Pancreas (tissue), 10 donors: ENCODE data around the gene TEX52. TPM values are rescaled to one million over a fixed set of nuclear protein-coding genes. Genes with fewer than 3 reads are reported as not detected.

Experiments
- ATAC-seq, 4 donors: fragments of 200-7000 bp; cut with Tn5 transposase; one replicate each; pipeline versions ENCODE4 v1.8.0 to v1.9.1; 2020; ENCODE audit warnings: mild to moderate bottlenecking in 4 of 4, moderate library complexity in 4 of 4
- DNase-seq, 6 donors: peaks; one replicate each; pipeline ENCODE4 v3.0.0-alpha.2; 2020
- FAIRE-seq: peaks from 2 replicates; lab custom pipeline; 2012; peaks lifted over from hg19 to GRCh38; lab: Jason Lieb, UNC
- H3K27ac ChIP-seq, 4 donors: fragments of 200-600 bp; sonication (generic); 1 replicate in 3 of 4; 2 replicates in 1 of 4; pipeline versions ENCODE4 v1.5.0 to v1.8.0; 2020
- H3K27me3 ChIP-seq, 4 donors: fragments of 200-600 bp; one replicate each; pipeline ENCODE4 v1.8.0; 2021
- H3K36me3 ChIP-seq, 3 donors: fragments of 200-600 bp; sonication (generic) in 1 of 3; one replicate each; pipeline versions ENCODE4 v1.5.0 to v1.8.0; 2020 to 2021
- H3K4me1 ChIP-seq, 3 donors: fragments of 200-600 bp; one replicate each; pipeline ENCODE4 v1.8.0; 2021
- H3K4me3 ChIP-seq, 4 donors: fragments of 200-600 bp; sonication (generic) in 2 of 4; one replicate each; pipeline versions ENCODE4 v1.5.0 to v1.8.0; 2020 to 2021
- H3K9me3 ChIP-seq, 4 donors: fragments of 200-600 bp; one replicate each; pipeline ENCODE4 v1.8.0; 2021
- CTCF ChIP-seq, 4 donors: fragments of 200-600 bp; sonication (generic) in 3 of 4; IDR thresholded peaks; one replicate each; pipeline versions ENCODE4 v1.5.0 to v1.8.0; 2021; ENCODE audit warnings: antibody characterized with exemption in 4 of 4
- WGBS, 2 donors: extraction: QIAGEN DNeasy Blood & Tissue Kit; methylation state at CpG; one replicate each; pipeline ENCODE4 v1.1.7; 2013; 5-methylcytosine and 5-hydroxymethylcytosine counted together
- intact Hi-C, 3 donors: fragments of 100-400 bp; cut with DNase I; formaldehyde crosslinking; loops; one replicate each; pipeline versions ENCODE4 v1.11.1 to v1.14.2; 2022
- polyA plus RNA-seq, 2 donors: library from polyadenylated mRNA; stranded (reverse); fragments of 200-250 nt; gene quantifications; one replicate each; pipeline ENCODE4 v1.2.3, GENCODE V29; 2013
- total RNA-seq, 6 donors: library from RNA; stranded (reverse); fragmentation: NEBNext Ultra II Directional in 4 of 6; extraction: Animal tissue kit (Norgen Biotek cat#: 25700) in 4 of 6; gene quantifications; one replicate each; pipeline versions ENCODE4 v1.2.1 to v1.2.4, GENCODE V29; 2021 to 2023
- donor health status: healthy with polysubstance abuse.
- donor health status: DM: no; HTN: no; CAD: no; lungs with moderate emphysema.
- donor health status: DM: no; HTN: no; CAD: no.
- donor health status: control.
- donor health status: control.
- donor health status: Bipolar disorder and iron deficiency.
- donor health status: DM: yes; HTN: yes; CAD: no.
- donor health status: DM: no; HTN: no; CAD: no.
- donor health status: DM: no; HTN: no; CAD: no.
- donor health status: DM: yes; HTN: yes; CAD: no.

Gene TEX52
- total and polyA plus RNA-seq, 8 donors, result 0.19 TPM; not detected in 7

- Histone ChIP-seq H3K4me3 (no peak overlapping the region), H3K9me3 (no peaks in the 10 kb centered on the region), H3K27me3 (no peaks in the 10 kb centered on the region), H3K27ac (no peak overlapping the region), H3K4me1 (no peaks in the 10 kb centered on the region), H3K36me3 (no peaks in the 10 kb centered on the region)
- no peak for FAIRE-seq
- TF ChIP-seq CTCF (IDR thresholded peaks at IDR 0.05), result no peak
- no peak for DNase-seq
- intact Hi-C loops, result no loop called here
- 54 to 65% methylated on average over 2 of the region's 2 CpGs for WGBS, 2 donors
- ATAC-seq, result no peak
Observed at GRCh38 chr12:2895511-2895910, 38.7 kb upstream of the TEX52 start.

GRCh38 chr12:2895051-2895451 is 38.2 kb upstream of the TEX52 start:
- Histone ChIP-seq H3K27ac (no peak overlapping the region), H3K36me3 (no peaks in the 10 kb centered on the region), H3K9me3 (no peaks in the 10 kb centered on the region), H3K4me1 (no peaks in the 10 kb centered on the region), H3K4me3 (no peak overlapping the region), H3K27me3 (no peaks in the 10 kb centered on the region)
- no peak for TF ChIP-seq CTCF (IDR thresholded peaks at IDR 0.05)
- FAIRE-seq, result no peak
- no peak for DNase-seq
- no peak for ATAC-seq
- intact Hi-C loops, result no loop called here
- 42 to 89% methylated on average over 2 of the region's 2 CpGs for WGBS, 2 donors

GRCh38 chr12:2893007-2893406 is 36.2 kb upstream of the TEX52 start:
- 92 to 93% methylated on average over 8 of the region's 8 CpGs for WGBS, 2 donors
- Histone ChIP-seq H3K27ac (no peak overlapping the region), H3K9me3 (no peaks in the 10 kb centered on the region), H3K36me3 (no peaks in the 10 kb centered on the region), H3K4me1 (no peaks in the 10 kb centered on the region), H3K4me3 (no peak overlapping the region), H3K27me3 (no peaks in the 10 kb centered on the region)
- DNase-seq (no peak), ATAC-seq (no peak), FAIRE-seq (no peak)
- intact Hi-C loops, result no loop called here
- no peak for TF ChIP-seq CTCF (IDR thresholded peaks at IDR 0.05)

- H3K4me1 ChIP-seq, result no peaks in the 10 kb centered on the region
- no peak for ATAC-seq
- H3K36me3 ChIP-seq, result no peaks in the 10 kb centered on the region
- H3K9me3 ChIP-seq, result no peaks in the 10 kb centered on the region
- intact Hi-C loops, result no loop called here
- H3K27me3 ChIP-seq, result no peaks in the 10 kb centered on the region
- DNase-seq, result no peak
- H3K27ac ChIP-seq, result no peak overlapping the region
- H3K4me3 ChIP-seq, result no peak overlapping the region
- no peak for TF ChIP-seq CTCF (IDR thresholded peaks at IDR 0.05)
- FAIRE-seq, result no peak
- WGBS, 2 donors, result 79 to 81% methylated on average over 12 of the region's 12 CpGs
Observed at GRCh38 chr12:2892246-2892645, 35.4 kb upstream of the TEX52 start.

GRCh38 chr12:2891240-2892053 is 34.6 kb upstream of the TEX52 start:
- FAIRE-seq (no peak), ATAC-seq (peak; percentile 47 to 61 (median 54)), DNase-seq (peak in 4 of 6 donors; percentile 36 to 63 (median 42))
- Histone ChIP-seq H3K27me3 (no peaks in the 10 kb centered on the region), H3K4me3 (peak overlapping the region; percentile 62 to 91 (median 65)), H3K36me3 (no peaks in the 10 kb centered on the region), H3K9me3 (no peaks in the 10 kb centered on the region), H3K4me1 (no peaks in the 10 kb centered on the region), H3K27ac (peak overlapping the region; percentile 72 to 96 (median 86))
- WGBS, 2 donors, result 20% methylated on average over 42 of the region's 42 CpGs
- intact Hi-C loops, result no loop called here
- no peak for TF ChIP-seq CTCF (IDR thresholded peaks at IDR 0.05)
